ENCODE measurements around the gene ARAF. TPM values are rescaled to one million over a fixed set of nuclear protein-coding genes. Genes with fewer than 3 reads are reported as not detected.

Gene ARAF
- total RNA-seq, 1 experiment from 2014 or later = 9.3 TPM

Other genes with a start within 250 kb of the ARAF start
- gene ZNF157, start 190.6 kb upstream of the ARAF start, total RNA-seq (2014; rRNA removed; shearing (Covaris generic); ENCODE audit: low replicate concordance) = 2.2 TPM in 1 of 2 replicates, not detected in the other
- 2.4 and 4.8 TPM in 2 replicates for gene ZNF41, start 78.0 kb upstream of the ARAF start, total RNA-seq (2014; rRNA removed; shearing (Covaris generic); ENCODE audit: low replicate concordance)
- gene TIMP1, start 21.2 kb downstream of the ARAF start, total RNA-seq (2014; rRNA removed; shearing (Covaris generic); ENCODE audit: low replicate concordance) = 162 and 333 TPM in 2 replicates
- 0.26 TPM in 1 of 2 replicates, not detected in the other for gene SYN1, start 58.7 kb downstream of the ARAF start, total RNA-seq (2014; rRNA removed; shearing (Covaris generic); ENCODE audit: low replicate concordance)
- not detected in 2 replicates for gene CFP, start 68.7 kb downstream of the ARAF start, total RNA-seq (2014; rRNA removed; shearing (Covaris generic); ENCODE audit: low replicate concordance)
- 33.2 and 39.4 TPM in 2 replicates for gene ELK1, start 89.4 kb downstream of the ARAF start, total RNA-seq (2014; rRNA removed; shearing (Covaris generic); ENCODE audit: low replicate concordance)
- gene UXT, start 98.0 kb downstream of the ARAF start, total RNA-seq (2014; rRNA removed; shearing (Covaris generic); ENCODE audit: low replicate concordance) = 155 and 240 TPM in 2 replicates

Data from MG63 (cell line).